Measurements from ENCODE around the gene SLC1A5.

DNA sequence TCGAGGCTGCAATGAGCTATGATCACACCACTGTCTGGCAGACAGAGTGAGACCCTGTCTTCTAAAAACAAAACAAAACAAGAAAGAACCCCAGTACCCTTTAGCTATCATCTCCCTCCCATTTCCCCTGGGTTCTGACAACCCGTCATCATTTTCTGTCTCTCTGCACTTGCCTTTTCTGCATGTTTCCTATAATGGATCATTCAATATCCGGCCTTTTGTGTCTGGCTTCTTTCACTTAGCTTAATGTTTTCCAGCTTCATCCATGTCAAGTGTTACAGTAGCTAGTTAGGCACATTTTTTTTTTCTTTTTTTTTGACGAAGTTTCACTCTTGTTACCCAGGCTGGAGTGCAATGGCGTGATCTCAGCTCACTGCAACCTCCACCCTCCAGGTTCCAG is 45.7 kb upstream of the SLC1A5 start:
- TF ChIP-seq, protein P1, sequence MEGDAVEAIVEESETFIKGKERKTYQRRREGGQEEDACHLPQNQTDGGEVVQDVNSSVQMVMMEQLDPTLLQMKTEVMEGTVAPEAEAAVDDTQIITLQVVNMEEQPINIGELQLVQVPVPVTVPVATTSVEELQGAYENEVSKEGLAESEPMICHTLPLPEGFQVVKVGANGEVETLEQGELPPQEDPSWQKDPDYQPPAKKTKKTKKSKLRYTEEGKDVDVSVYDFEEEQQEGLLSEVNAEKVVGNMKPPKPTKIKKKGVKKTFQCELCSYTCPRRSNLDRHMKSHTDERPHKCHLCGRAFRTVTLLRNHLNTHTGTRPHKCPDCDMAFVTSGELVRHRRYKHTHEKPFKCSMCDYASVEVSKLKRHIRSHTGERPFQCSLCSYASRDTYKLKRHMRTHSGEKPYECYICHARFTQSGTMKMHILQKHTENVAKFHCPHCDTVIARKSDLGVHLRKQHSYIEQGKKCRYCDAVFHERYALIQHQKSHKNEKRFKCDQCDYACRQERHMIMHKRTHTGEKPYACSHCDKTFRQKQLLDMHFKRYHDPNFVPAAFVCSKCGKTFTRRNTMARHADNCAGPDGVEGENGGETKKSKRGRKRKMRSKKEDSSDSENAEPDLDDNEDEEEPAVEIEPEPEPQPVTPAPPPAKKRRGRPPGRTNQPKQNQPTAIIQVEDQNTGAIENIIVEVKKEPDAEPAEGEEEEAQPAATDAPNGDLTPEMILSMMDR (IDR thresholded peaks at IDR 0.05): no peak
- no peak for TF ChIP-seq POLR2A (IDR thresholded peaks at IDR 0.05)
